Testis (tissue), 3 donors: ENCODE results near the gene EIF4A2. TPM values are rescaled to one million over a fixed set of nuclear protein-coding genes. Genes with fewer than 3 reads are reported as not detected.

ENCODE experiments used
- DNase-seq: peaks from one replicate; pipeline ENCODE4 v3.0.0-alpha.2; 2019
- H3K27ac ChIP-seq, 2 donors: fragments of 200-600 bp; sonication (generic); one replicate each; pipeline ENCODE4 v1.5.1; 2019
- H3K27me3 ChIP-seq: fragments of 200-600 bp; sonication (generic); one replicate; pipeline ENCODE4 v1.5.1; 2019
- H3K36me3 ChIP-seq: fragments of 200-600 bp; sonication (generic); one replicate; pipeline ENCODE4 v1.5.1; 2017; ENCODE audit warnings: low read depth; ENCODE audit errors: missing control alignments
- H3K4me1 ChIP-seq: fragments of 200-600 bp; sonication (generic); one replicate; pipeline ENCODE4 v1.5.1; 2019
- H3K4me3 ChIP-seq, 2 donors: fragments of 200-600 bp; sonication (generic); one replicate each; pipeline ENCODE4 v1.5.1; 2017 to 2019
- H3K9me3 ChIP-seq: fragments of 200-600 bp; sonication (generic); one replicate; pipeline ENCODE4 v1.5.1; 2017
- POLR2A ChIP-seq: fragments of 450-650 bp; IDR thresholded peaks from one replicate; pipeline ENCODE4 v1.6.1; 2017; ENCODE audit warnings: antibody characterized with exemption, mild to moderate bottlenecking, moderate library complexity
- WGBS, 2 donors: methylation state at CpG; one replicate each; pipeline ENCODE4 v1.1.5; 2018; 5-methylcytosine and 5-hydroxymethylcytosine counted together
- intact Hi-C: fragments of 100-400 bp; cut with DNase I; formaldehyde crosslinking; loops from one replicate; pipeline ENCODE4 v1.15.1; 2023; ENCODE audit warnings: low total_unique reads
- polyA plus RNA-seq: library from polyadenylated mRNA; stranded (reverse); fragments of 350-450 nt; fragmentation: Illumina TruSeq; extraction: RNeasy Lipid Tissue Mini Kit (QIAGEN cat#74804); gene quantifications from one replicate; pipeline ENCODE4 v1.2.3, GENCODE V29; 2014; ENCODE audit warnings: low read depth, low replicate concordance; ENCODE audit not compliant: insufficient read depth
- total RNA-seq, 2 donors: library from RNA; depleted of rRNA; stranded (reverse); fragments of >200 nt; gene quantifications; one replicate each; pipeline ENCODE4 v1.2.3, GENCODE V29; 2016
- TF ChIP-seq, protein P1 (sequence below), 3 experiments: fragments of 450-650 bp in 2 of 3; fragments of 200-600 bp in 1 of 3; sonication (generic) in 1 of 3; IDR thresholded peaks; one replicate each; pipeline ENCODE4 v1.5.1; 2016 to 2019; ENCODE audit warnings: antibody characterized with exemption in 3 of 3, mild to moderate bottlenecking in 2 of 3, moderate library complexity in 1 of 3

The EIF4A2 gene
- total and polyA plus RNA-seq, 3 donors from 2014 or later, result 275 to 357 (median 283) TPM

DNA sequence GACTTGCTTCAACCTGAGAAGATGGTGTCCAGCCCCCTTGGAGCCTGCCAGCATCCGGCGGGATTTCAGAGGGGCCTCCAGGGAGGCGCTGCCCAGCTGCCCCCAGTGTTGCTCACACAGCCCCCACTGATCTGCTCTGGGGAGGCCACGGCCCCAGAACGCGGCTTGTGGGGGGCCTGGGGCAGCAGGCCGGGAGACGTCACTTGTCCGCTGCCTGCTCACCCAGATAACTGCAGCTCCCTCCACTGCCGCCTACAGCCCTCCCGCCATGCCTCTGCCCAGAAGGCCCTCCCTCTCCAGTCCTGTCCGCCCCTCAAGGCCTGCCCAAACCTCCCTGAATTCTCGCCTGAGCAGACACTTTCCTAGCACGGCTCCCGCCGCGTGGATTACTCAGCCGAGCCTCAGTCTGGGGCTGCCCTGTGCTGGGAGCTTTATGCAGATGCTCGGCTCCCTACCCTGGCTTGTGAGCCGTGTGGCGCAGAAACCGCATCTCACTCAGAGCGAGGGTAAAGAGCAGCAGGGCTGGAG is 42.0 kb downstream of the EIF4A2 start:
- WGBS, 2 donors, result 1 to 5% methylated on average over 7 to 11 of the region's 23 CpGs
- H3K4me3 ChIP-seq, result no peak overlapping the region
- no peaks in the 10 kb centered on the region for H3K27me3 ChIP-seq
- H3K4me1 ChIP-seq, result peaks cover 10% of the 10 kb centered on the region
- H3K9me3 ChIP-seq, result no peaks in the 10 kb centered on the region
- H3K36me3 ChIP-seq, result no peaks in the 10 kb centered on the region
- H3K27ac ChIP-seq, result no peak overlapping the region
- peak; percentile 17 for DNase-seq
- TF ChIP-seq, protein P1, sequence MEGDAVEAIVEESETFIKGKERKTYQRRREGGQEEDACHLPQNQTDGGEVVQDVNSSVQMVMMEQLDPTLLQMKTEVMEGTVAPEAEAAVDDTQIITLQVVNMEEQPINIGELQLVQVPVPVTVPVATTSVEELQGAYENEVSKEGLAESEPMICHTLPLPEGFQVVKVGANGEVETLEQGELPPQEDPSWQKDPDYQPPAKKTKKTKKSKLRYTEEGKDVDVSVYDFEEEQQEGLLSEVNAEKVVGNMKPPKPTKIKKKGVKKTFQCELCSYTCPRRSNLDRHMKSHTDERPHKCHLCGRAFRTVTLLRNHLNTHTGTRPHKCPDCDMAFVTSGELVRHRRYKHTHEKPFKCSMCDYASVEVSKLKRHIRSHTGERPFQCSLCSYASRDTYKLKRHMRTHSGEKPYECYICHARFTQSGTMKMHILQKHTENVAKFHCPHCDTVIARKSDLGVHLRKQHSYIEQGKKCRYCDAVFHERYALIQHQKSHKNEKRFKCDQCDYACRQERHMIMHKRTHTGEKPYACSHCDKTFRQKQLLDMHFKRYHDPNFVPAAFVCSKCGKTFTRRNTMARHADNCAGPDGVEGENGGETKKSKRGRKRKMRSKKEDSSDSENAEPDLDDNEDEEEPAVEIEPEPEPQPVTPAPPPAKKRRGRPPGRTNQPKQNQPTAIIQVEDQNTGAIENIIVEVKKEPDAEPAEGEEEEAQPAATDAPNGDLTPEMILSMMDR (IDR thresholded peaks at IDR 0.05), result no peak
- no peak for TF ChIP-seq POLR2A
- intact Hi-C loops, result loop anchor here (10.0 kb wide), 1 partner anchor 211 kb away; the partner anchor contains the start of gene AHSG

DNA sequence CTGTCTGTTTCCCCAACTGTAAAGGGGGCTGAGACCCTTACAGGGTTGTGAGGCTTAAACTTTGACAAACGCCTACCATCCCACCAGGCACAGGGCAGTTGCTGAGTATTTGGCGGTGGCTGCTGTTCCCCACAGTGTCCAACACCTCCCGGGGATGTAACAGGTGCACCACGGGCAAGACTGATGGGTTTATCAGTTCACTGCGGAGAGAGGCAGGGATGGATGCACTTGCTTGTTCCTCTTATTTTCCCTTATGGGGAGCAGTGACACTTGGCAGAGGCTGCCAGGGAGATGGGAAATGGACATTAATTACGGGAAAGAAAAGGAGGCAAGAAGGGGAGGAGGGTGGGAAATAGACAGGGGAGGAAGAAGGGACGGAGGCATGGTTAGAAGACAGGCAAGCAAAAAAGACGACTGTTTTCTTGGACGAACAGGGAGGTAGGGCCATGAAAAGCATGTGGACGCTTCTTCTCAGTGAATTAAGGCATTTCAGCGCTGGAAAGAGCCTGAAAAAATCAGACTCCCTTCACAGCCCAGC is 42.6 kb downstream of the EIF4A2 start:
- H3K9me3 ChIP-seq, result no peaks in the 10 kb centered on the region
- no peak overlapping the region for H3K27ac ChIP-seq
- H3K4me1 ChIP-seq, result peaks cover 10% of the 10 kb centered on the region
- H3K27me3 ChIP-seq, result no peaks in the 10 kb centered on the region
- H3K36me3 ChIP-seq, result no peaks in the 10 kb centered on the region
- no peak for DNase-seq
- intact Hi-C loops, result loop anchor here (10.0 kb wide), 1 partner anchor 211 kb away; the partner anchor contains the start of gene AHSG
- 17 to 29% methylated on average over 11 of the region's 11 CpGs for WGBS, 2 donors
- TF ChIP-seq, protein P1 (IDR thresholded peaks at IDR 0.05), result no peak
- TF ChIP-seq POLR2A, result no peak
- no peak overlapping the region for H3K4me3 ChIP-seq

GRCh38 chr3:186826410-186826975 is 43.1 kb downstream of the EIF4A2 start:
- 16 to 19% methylated on average over 8 to 14 of the region's 14 CpGs for WGBS, 2 donors
- no peak overlapping the region for H3K27ac ChIP-seq
- H3K27me3 ChIP-seq, result no peaks in the 10 kb centered on the region
- peaks cover 10% of the 10 kb centered on the region for H3K4me1 ChIP-seq
- no peak for DNase-seq
- TF ChIP-seq POLR2A, result no peak
- TF ChIP-seq, protein P1 (IDR thresholded peaks at IDR 0.05), result no peak
- intact Hi-C loops, result loop anchor here (10.0 kb wide), 1 partner anchor 212 kb away; the partner anchor contains the start of gene AHSG
- peak overlapping the region in 1 of 2 donors; percentile 67 for H3K4me3 ChIP-seq
- H3K9me3 ChIP-seq, result no peaks in the 10 kb centered on the region
- H3K36me3 ChIP-seq, result no peaks in the 10 kb centered on the region

GRCh38 chr3:186826976-186827857 is 43.8 kb downstream of the EIF4A2 start:
- H3K4me1 ChIP-seq, result peaks cover 10% of the 10 kb centered on the region
- H3K27me3 ChIP-seq, result no peaks in the 10 kb centered on the region
- WGBS, 2 donors, result 3 to 4% methylated on average over 26 to 57 of the region's 80 CpGs
- H3K9me3 ChIP-seq, result no peaks in the 10 kb centered on the region
- peak; percentile 83 for DNase-seq
- no peak overlapping the region for H3K27ac ChIP-seq
- intact Hi-C loops, result loop anchor here (10.0 kb wide), 1 partner anchor 212 kb away; the partner anchor contains the start of gene AHSG
- peak overlapping the region; percentile 55 to 67 for H3K4me3 ChIP-seq
- TF ChIP-seq, protein P1 (IDR thresholded peaks at IDR 0.05), result no peak
- TF ChIP-seq POLR2A, result no peak
- H3K36me3 ChIP-seq, result no peaks in the 10 kb centered on the region
